Measurements from ENCODE around the gene DLG2.

DLG2 gene

DNA sequence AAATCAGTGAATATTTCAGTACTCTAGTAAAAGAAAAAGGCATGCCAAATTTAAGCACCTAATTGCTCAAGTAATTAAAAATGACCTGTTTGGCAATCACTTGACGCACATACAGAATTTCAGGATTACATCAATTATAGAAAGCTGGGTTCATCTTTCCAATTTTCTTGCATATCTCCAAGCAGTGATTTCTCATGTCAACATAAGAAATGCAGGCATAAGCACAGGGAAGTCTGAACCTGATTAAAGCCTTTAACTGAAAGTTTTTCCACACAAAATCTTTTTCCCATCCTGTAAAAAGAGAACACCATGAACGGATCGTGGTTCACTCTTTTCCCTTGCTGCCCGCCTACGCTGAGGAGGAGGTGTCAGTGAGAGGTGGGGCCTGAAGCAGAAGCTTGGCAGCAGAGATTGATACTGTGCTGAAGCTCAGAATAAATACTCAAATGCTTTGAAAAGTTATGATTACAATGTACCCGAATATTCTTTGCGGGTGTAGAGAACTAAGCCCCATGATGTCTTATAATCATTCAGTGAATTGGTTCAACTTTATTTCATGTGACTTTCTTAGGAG, 1636.9 kb downstream of the DLG2 start:
- peak; percentile 25 for DNase-seq (ENCODE audit: low read depth)

DNA sequence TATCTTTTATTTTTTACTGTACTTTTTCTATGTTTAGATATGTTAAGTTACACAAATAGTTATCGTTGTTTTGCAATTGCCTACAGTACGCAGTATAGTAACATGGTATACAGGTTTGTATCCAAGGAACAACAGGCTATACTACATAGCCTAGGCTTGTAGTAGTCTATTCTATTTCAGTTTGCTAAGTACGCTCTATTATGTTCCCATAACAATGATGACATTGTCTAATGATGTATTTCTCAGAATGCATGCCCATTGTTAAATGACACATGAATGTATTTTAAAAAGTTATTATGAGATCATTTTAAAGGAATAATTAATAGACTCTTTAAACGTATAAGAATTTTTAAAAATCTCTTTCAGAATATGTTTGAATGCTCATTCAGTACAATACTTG, 1644.3 kb downstream of the DLG2 start:
- no peak for DNase-seq (ENCODE audit: low read depth)

- no peak for DNase-seq (ENCODE audit: low read depth)
Measured at GRCh38 chr11:83979593-83979992, 1647.6 kb downstream of the DLG2 start.

DNA sequence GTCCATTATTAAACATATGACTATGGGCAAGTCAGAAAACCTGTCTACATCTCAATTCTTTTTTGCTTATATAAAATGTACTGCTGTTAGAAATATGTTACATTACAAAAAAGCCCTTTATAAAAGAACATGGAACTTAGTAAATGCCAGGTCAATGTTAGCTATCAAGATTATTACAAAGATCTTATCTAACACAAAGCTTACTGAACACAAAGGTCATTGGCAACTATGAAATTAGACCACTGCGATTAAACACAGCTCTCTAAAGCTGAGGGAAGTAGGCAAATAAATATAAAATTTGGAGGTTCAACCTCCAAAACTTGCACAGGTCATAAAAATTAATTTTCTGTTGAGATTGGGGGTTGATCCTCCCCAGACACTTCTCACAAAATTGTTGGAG, 1648.2 kb downstream of the DLG2 start:
- no peak for DNase-seq (ENCODE audit: low read depth)

DNA sequence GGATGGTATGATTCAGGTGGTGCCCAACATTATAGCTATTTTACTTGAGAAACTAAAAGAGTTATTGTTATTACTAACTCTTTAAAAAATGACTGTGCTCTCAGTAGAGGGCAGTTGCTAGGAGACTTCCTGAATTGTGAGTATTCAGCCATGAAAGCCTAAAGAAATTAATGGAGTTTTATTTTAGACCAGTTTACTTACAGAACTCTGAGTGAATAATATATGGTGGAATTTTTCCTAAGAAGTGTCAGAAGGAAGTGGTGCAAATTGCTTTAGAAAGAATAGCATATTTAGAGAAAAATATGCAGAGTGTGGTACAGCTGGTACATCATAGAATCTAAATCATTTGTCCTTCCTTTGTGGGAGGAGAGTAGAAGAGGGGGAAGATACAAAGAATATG, 1651.1 kb downstream of the DLG2 start:
- peak; percentile 20 for DNase-seq (ENCODE audit: low read depth)

GRCh38 chr11:83972536-83972935, 1654.6 kb downstream of the DLG2 start:
- no peak for DNase-seq (ENCODE audit: low read depth)

- peak; percentile 22 for DNase-seq (ENCODE audit: low read depth)
Measured at GRCh38 chr11:83971063-83971462, 1656.1 kb downstream of the DLG2 start.

- DNase-seq (ENCODE audit: low read depth) = no peak
Measured at GRCh38 chr11:83970061-83970671, 1657.0 kb downstream of the DLG2 start.

GRCh38 chr11:83957038-83957900, 1669.9 kb downstream of the DLG2 start:
- peak; percentile 40 for DNase-seq (ENCODE audit: low read depth)

- DNase-seq (ENCODE audit: low read depth) = no peak
Measured at GRCh38 chr11:83956119-83956697, 1670.9 kb downstream of the DLG2 start.

- no peak for DNase-seq (ENCODE audit: low read depth)
Measured at GRCh38 chr11:83954780-83955179, 1672.4 kb downstream of the DLG2 start.

GRCh38 chr11:83951521-83951920, 1675.6 kb downstream of the DLG2 start:
- peak; percentile 14 for DNase-seq (ENCODE audit: low read depth)

GRCh38 chr11:83948200-83948599, 1678.9 kb downstream of the DLG2 start:
- DNase-seq (ENCODE audit: low read depth) = no peak

GRCh38 chr11:83945976-83946375, 1681.2 kb downstream of the DLG2 start:
- DNase-seq (ENCODE audit: low read depth) = no peak

- no peak for DNase-seq (ENCODE audit: low read depth)
Measured at GRCh38 chr11:83941050-83941449, 1686.1 kb downstream of the DLG2 start.

DNA sequence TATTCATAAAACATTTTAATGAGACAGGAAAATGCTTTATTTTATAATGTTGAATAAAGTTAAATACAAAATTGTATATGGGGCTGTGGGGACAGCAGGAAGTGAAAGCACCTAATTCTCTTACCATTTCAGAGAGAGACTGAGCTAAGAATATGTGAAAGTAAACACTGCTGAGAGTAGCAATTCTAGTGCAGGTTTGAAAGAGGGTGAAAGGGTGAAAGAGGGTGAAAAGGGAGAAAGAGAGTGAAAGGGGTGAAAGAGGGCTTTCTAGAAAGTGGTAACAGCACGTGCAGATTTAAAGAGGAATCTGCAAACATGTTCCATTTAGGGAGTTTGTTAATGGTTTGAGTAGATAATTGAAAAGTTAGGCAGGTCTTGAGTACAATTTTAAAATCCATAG, 1689.0 kb downstream of the DLG2 start:
- DNase-seq (ENCODE audit: low read depth) = no peak

GRCh38 chr11:83933008-83933407, 1694.1 kb downstream of the DLG2 start:
- no peak for DNase-seq (ENCODE audit: low read depth)

- DNase-seq (ENCODE audit: low read depth) = no peak
Measured at GRCh38 chr11:83927422-83927821, 1699.7 kb downstream of the DLG2 start.

DNA sequence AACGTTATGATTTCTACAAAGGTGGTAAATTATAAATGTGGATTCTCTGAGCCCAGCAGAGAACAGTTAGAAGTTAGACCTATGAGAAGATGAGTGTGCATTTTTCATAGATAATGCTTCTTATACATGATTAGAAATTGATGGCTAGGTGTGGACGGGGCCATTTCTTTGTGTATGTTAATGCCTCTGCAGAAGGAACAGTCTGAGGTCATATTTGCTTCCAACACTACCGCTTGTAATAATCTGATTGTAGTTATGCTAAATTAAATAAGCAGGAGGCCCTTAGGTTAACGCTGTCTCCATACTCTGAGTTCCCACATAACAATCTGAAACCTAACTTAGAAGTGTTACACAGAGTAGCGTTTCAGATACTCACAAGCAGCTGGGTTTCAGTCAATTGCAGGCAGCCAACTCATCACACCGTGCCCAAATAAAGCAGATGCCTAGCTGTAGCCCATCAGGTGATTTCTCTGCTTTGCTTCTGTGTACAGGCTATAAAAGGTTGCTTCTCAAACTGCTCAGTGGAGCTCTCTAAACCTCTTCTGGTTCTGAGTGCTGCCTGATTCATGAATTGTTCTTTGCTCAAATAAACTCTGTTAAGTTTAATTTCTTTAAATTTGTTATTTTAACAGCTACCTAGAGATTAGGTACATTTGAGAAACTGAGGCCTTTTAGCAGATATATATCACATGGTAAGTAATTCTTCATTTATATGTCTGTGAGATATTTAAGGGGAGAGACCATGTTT, 1702.2 kb downstream of the DLG2 start:
- no peak for DNase-seq (ENCODE audit: low read depth)

- no peak for DNase-seq (ENCODE audit: low read depth)
Measured at GRCh38 chr11:83923961-83924360, 1703.2 kb downstream of the DLG2 start.

GRCh38 chr11:83922953-83923352, 1704.2 kb downstream of the DLG2 start:
- DNase-seq (ENCODE audit: low read depth) = no peak

DNA sequence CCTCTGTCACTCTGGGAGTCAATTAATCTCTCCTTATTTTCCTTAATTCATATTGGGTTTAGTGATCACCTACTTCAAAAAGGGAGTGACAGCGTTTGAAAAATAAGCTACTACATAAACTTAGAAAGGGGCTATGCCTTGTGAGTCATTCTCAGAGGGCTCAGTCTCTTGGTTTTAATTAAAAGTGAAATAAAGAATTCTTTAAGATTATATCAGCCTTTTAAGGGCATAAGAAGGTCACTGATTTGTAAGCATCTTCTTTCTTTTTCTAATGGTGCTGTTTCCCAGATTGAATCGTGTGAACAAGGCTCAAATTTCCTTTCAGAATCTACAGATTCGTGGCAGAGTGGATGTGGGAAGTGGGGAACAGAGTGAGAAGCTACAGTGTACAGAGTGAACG, 1704.8 kb downstream of the DLG2 start:
- no peak for DNase-seq (ENCODE audit: low read depth)
